Measurements from ENCODE around the gene RAB3B. TPM values are rescaled to one million over a fixed set of nuclear protein-coding genes. Genes with fewer than 3 reads are reported as not detected.

The RAB3B gene
- total RNA-seq, 1 donor = under 0.01 TPM

GRCh38 chr1:51863384-51863783, 127.1 kb downstream of the RAB3B start:
- Histone ChIP-seq H3K4me3 (ENCODE audit: low read length) (no peak overlapping the region), H3K4me1 (ENCODE audit: insufficient read depth, low read length) (peaks cover 15% of the 10 kb centered on the region), H3K9me3 (ENCODE audit: low read depth, low read length) (no peaks in the 10 kb centered on the region), H3K27me3 (ENCODE audit: insufficient read depth, low read length) (no peaks in the 10 kb centered on the region)

DNA sequence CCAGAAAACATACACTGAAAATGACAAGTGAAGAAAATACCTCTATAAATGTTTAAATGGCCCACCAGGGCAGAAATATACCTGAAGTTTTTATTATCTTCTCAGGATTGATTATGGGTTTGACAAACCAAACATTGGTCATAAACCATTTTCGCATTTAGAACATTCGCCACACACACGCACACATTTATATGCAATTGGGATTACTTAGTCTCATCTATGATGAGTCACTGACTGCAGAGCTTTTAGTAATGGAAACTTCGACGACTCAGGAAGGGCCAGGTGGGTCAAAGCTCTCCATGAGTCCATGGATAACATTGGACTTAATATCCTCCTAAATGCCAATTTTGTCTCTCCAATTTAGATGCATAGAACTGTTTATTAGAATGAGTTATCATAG, 128.8 kb downstream of the RAB3B start:
- Histone ChIP-seq H3K4me3 (ENCODE audit: low read length) (no peak overlapping the region), H3K9me3 (ENCODE audit: low read depth, low read length) (no peaks in the 10 kb centered on the region), H3K4me1 (ENCODE audit: insufficient read depth, low read length) (peaks cover 15% of the 10 kb centered on the region)

DNA sequence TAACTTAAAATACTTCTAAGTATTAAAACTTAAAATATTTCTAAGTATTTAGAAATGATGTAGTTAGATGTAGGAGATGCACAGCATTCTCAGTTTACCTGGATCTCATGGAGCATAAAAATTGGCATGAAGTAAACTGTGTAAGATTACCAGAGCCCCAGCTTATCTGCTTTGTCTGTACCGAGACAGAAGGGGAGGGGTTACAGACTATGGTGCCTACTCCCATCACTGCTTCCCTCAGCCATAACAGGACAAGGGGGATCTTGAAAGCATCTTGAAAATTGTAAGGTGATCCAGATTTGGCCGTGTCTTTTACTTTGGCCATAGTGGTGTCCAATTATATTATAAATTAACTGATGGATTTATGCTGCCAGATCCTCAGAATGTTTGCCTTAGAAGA, 130.8 kb downstream of the RAB3B start:
- peaks cover 15% of the 10 kb centered on the region for H3K4me1 ChIP-seq (ENCODE audit: insufficient read depth, low read length)
- no peaks in the 10 kb centered on the region for H3K9me3 ChIP-seq (ENCODE audit: low read depth, low read length)
- no peak overlapping the region for H3K4me3 ChIP-seq (ENCODE audit: low read length)
- H3K27me3 ChIP-seq (ENCODE audit: insufficient read depth, low read length) = no peaks in the 10 kb centered on the region

More for the DNA sequence above, 128.8 kb downstream of the RAB3B start:
- H3K27me3 ChIP-seq (ENCODE audit: insufficient read depth, low read length) = no peaks in the 10 kb centered on the region

DNA sequence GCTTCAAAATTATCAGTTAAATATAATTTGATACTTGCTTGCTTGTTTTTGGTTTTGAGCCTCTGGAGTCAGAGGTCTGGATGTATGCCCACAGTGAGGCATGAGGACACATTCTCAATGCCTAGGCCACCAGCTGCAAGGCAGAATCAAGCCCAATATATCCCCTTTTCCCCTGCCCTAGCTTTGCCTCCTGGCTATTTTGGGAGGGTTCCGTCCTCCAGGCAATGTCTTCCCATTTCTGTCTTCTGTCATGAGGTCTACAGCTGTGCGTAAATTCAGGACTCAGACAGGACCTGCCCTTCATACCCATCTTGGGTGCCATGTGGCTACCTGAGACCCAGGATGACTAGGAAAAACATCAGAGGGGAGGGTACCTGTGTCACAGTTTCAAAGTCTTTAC, 131.2 kb downstream of the RAB3B start:
- H3K4me1 ChIP-seq (ENCODE audit: insufficient read depth, low read length) = peaks cover 15% of the 10 kb centered on the region
- no peak overlapping the region for H3K4me3 ChIP-seq (ENCODE audit: low read length)
- no peaks in the 10 kb centered on the region for H3K27me3 ChIP-seq (ENCODE audit: insufficient read depth, low read length)
- H3K9me3 ChIP-seq (ENCODE audit: low read depth, low read length) = no peaks in the 10 kb centered on the region

GRCh38 chr1:51858892-51859291, 131.6 kb downstream of the RAB3B start:
- H3K4me3 ChIP-seq (ENCODE audit: low read length) = no peak overlapping the region
- H3K27me3 ChIP-seq (ENCODE audit: insufficient read depth, low read length) = no peaks in the 10 kb centered on the region
- no peaks in the 10 kb centered on the region for H3K9me3 ChIP-seq (ENCODE audit: low read depth, low read length)
- peaks cover 15% of the 10 kb centered on the region for H3K4me1 ChIP-seq (ENCODE audit: insufficient read depth, low read length)

Other genes with a start within 250 kb of the RAB3B start
- gene NRDC, start 112.0 kb downstream of the RAB3B start, total RNA-seq = 36.2 TPM
- 19.6 TPM for gene KTI12, start 43.1 kb upstream of the RAB3B start, total RNA-seq
- 24.7 TPM for gene TXNDC12, start 64.5 kb upstream of the RAB3B start, total RNA-seq
- 71.0 TPM for gene BTF3L4, start 65.6 kb upstream of the RAB3B start, total RNA-seq
- gene ZFYVE9, start 151.4 kb upstream of the RAB3B start, total RNA-seq = 6.6 TPM

Measured in mononuclear cell (primary cell).